Thyroid gland (tissue), 4 donors: ENCODE results near the gene MTFMT. TPM values are rescaled to one million over a fixed set of nuclear protein-coding genes. Genes with fewer than 3 reads are reported as not detected.
"Not testable (repeated sequence)": the region's sequence is repeated elsewhere in the genome, so short reads cannot be mapped to it uniquely, and the experiment has no call there.

Experiments used
- DNase-seq, 2 donors: peaks; one replicate each; pipeline ENCODE4 v3.0.0-alpha.2; 2019
- H3K27ac ChIP-seq, 3 donors: fragments of 200-600 bp; sonication (generic); 1 replicate in 2 of 3; 2 replicates in 1 of 3; pipeline ENCODE4 v1.5.1; 2016 to 2019; ENCODE audit warnings: mild to moderate bottlenecking in 1 of 3, moderate library complexity in 1 of 3
- H3K27me3 ChIP-seq: fragments of 200-600 bp; sonication (generic); one replicate; pipeline ENCODE4 v1.5.1; 2019
- H3K36me3 ChIP-seq, 2 donors: fragments of 200-600 bp; sonication (generic); one replicate each; pipeline ENCODE4 v1.5.1; 2016 to 2019
- H3K4me1 ChIP-seq, 2 donors: fragments of 200-600 bp; sonication (generic); one replicate each; pipeline ENCODE4 v1.5.1; 2017 to 2019
- H3K4me3 ChIP-seq, 3 donors: fragments of 200-600 bp; sonication (generic); replicated peaks in 1 of 3; 1 replicate in 2 of 3; 2 replicates in 1 of 3; pipeline ENCODE4 v1.5.1; 2016; ENCODE audit warnings: mild to moderate bottlenecking in 1 of 3
- H3K9me3 ChIP-seq: fragments of 200-600 bp; sonication (generic); one replicate; pipeline ENCODE4 v1.5.1; 2017
- POLR2A ChIP-seq, 2 donors: fragments of 450-650 bp; IDR thresholded peaks; one replicate each; pipeline ENCODE4 v1.6.1; 2017; ENCODE audit warnings: antibody characterized with exemption in 2 of 2, mild to moderate bottlenecking in 2 of 2, moderate library complexity in 1 of 2
- WGBS, 2 donors: methylation state at CpG; one replicate each; pipeline ENCODE4 v1.1.5; 2017; 5-methylcytosine and 5-hydroxymethylcytosine counted together
- intact Hi-C: fragments of 100-400 bp; cut with DNase I; formaldehyde crosslinking; loops from one replicate; pipeline ENCODE4 v1.15.1; 2023
- total RNA-seq, 4 donors: library from RNA; depleted of rRNA; stranded (reverse); fragments of >200 nt; gene quantifications; one replicate each; pipeline ENCODE4 v1.2.3, GENCODE V29; 2016
- TF ChIP-seq, protein P1 (sequence below), 6 experiments: fragments of 200-600 bp in 3 of 6; fragments of 450-650 bp in 3 of 6; sonication (generic) in 3 of 6; IDR thresholded peaks; one replicate each; pipeline ENCODE4 v1.5.1; 2016 to 2019; ENCODE audit warnings: antibody characterized with exemption in 6 of 6, mild to moderate bottlenecking in 2 of 6, inconsistent platforms in 1 of 6, moderate library complexity in 1 of 6

MTFMT gene
- total RNA-seq, 4 donors from 2014 or later, result 20.7 to 31.6 (median 27.1) TPM

DNA sequence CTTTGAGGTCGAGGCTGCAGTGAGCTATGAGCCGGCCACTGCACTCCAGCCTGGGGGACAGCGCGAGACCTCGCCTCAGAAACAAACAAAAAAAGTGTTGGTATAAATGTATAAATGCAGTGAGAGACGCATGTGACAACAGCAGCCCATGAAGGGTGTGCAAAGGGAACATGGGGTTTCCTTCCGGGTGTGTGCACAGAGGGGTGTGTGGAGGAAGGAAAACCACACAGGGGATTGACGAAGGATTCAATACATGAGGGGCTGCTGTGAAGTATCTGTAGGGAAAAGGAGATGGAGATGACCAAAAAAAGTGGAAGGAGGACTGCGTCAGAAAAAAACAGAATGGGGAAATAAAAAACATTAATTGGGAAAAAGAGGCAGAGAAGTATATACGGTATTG is 1.1 kb downstream of the MTFMT start:
- no peak for DNase-seq
- Histone ChIP-seq H3K4me1 (peaks cover 10 to 13% of the 10 kb centered on the region in 2 donors), H3K36me3 (peaks cover 7 to 9% of the 10 kb centered on the region in 2 donors), H3K27ac (no peak overlapping the region), H3K4me3 (peak overlapping the region in 1 of 3 donors; percentile 94), H3K27me3 (no peaks in the 10 kb centered on the region), H3K9me3 (no peaks in the 10 kb centered on the region)
- WGBS, 2 donors, result 62 to 68% methylated on average over 10 of the region's 10 CpGs
- intact Hi-C loops, result no loop called here
- TF ChIP-seq, protein P1, sequence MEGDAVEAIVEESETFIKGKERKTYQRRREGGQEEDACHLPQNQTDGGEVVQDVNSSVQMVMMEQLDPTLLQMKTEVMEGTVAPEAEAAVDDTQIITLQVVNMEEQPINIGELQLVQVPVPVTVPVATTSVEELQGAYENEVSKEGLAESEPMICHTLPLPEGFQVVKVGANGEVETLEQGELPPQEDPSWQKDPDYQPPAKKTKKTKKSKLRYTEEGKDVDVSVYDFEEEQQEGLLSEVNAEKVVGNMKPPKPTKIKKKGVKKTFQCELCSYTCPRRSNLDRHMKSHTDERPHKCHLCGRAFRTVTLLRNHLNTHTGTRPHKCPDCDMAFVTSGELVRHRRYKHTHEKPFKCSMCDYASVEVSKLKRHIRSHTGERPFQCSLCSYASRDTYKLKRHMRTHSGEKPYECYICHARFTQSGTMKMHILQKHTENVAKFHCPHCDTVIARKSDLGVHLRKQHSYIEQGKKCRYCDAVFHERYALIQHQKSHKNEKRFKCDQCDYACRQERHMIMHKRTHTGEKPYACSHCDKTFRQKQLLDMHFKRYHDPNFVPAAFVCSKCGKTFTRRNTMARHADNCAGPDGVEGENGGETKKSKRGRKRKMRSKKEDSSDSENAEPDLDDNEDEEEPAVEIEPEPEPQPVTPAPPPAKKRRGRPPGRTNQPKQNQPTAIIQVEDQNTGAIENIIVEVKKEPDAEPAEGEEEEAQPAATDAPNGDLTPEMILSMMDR (IDR thresholded peaks at IDR 0.05), result no peak
- TF ChIP-seq POLR2A (IDR thresholded peaks at IDR 0.05), result no peak

DNA sequence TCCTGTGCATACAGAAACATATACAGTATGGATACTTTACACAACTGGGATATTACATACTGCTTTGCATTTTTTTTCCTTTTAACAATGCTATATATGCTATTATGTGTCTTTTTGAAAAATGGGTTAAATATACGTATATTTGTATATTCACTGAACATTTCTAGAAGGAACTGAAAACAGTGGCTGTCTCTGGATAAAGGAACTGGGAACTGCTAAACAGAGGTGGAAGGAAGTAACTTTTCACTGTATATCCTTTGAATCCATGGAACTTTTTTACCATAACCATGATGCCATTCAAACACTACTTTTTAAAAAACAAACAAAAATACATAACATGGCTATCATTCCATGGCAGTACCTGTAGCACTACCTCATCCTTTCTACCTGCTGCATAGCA is 1.8 kb downstream of the MTFMT start:
- H3K36me3 ChIP-seq, result peaks cover 7 to 9% of the 10 kb centered on the region in 2 donors
- intact Hi-C loops, result no loop called here
- DNase-seq, result no peak
- H3K4me3 ChIP-seq, result no peak overlapping the region
- no peaks in the 10 kb centered on the region for H3K9me3 ChIP-seq
- H3K27ac ChIP-seq, result no peak overlapping the region
- no peaks in the 10 kb centered on the region for H3K27me3 ChIP-seq
- TF ChIP-seq, protein P1 (IDR thresholded peaks at IDR 0.05), result no peak
- TF ChIP-seq POLR2A (IDR thresholded peaks at IDR 0.05), result no peak
- peaks cover 10 to 13% of the 10 kb centered on the region in 2 donors for H3K4me1 ChIP-seq
- WGBS, 2 donors, result 80 to 86% methylated on average over 1 of the region's 1 CpG

DNA sequence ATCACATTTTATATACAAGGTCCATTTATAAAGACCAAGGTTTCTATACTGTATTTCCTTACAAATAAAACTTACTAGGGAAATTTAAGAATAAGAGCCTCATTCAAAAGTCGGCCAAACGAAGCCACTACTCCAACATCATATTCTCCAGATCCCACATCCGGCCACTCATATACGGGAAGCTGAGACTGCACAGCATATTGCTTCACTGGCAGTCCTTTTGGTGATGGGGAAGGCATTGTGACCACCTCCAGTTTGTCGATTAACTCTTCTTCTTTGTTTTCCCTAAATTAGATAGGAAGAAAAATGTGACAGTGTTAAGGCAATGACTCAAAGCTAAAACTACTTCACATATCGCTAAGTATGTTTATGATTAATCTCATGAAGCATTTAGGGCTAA is 2.7 kb downstream of the MTFMT start:
- 91 to 92% methylated on average over 6 of the region's 6 CpGs for WGBS, 2 donors

DNA sequence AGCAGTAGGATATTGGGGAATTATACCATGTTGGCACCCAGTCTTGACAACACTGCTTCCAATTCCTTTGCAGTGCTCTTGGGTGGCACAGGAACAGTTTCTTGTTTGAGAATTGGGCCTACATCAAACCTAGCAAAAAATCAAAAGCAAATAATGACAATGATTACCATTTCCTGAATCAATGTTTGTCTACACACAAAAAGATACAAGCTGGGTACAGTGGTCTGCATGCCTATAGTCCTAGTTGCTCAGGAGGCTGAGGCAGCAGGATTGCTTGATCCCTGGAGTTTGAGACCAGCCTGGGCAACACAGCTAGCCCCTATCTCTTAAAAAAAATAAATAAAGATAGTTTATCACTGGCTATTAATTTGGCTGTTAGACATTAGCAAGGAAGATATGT is 8.0 kb downstream of the MTFMT start:
- peaks cover 11 to 15% of the 10 kb centered on the region in 2 donors for H3K36me3 ChIP-seq
- DNase-seq, result no peak
- H3K27ac ChIP-seq, result no peak overlapping the region
- H3K4me1 ChIP-seq, result no peaks in the 10 kb centered on the region
- intact Hi-C loops, result no loop called here
- no peaks in the 10 kb centered on the region for H3K27me3 ChIP-seq
- no peak overlapping the region for H3K4me3 ChIP-seq
- TF ChIP-seq, protein P1 (IDR thresholded peaks at IDR 0.05), result no peak
- TF ChIP-seq POLR2A (IDR thresholded peaks at IDR 0.05), result no peak
- no peaks in the 10 kb centered on the region for H3K9me3 ChIP-seq

More for the DNA sequence above, 2.7 kb downstream of the MTFMT start:
- H3K36me3 ChIP-seq, result peaks cover 7 to 9% of the 10 kb centered on the region in 2 donors
- H3K9me3 ChIP-seq, result no peaks in the 10 kb centered on the region
- H3K4me1 ChIP-seq, result peaks cover 10 to 13% of the 10 kb centered on the region in 2 donors
- H3K27ac ChIP-seq, result no peak overlapping the region
- H3K27me3 ChIP-seq, result no peaks in the 10 kb centered on the region
- H3K4me3 ChIP-seq, result no peak overlapping the region
- no peak for TF ChIP-seq POLR2A (IDR thresholded peaks at IDR 0.05)
- TF ChIP-seq, protein P1 (IDR thresholded peaks at IDR 0.05), result no peak
- intact Hi-C loops, result no loop called here
- no peak for DNase-seq

DNA sequence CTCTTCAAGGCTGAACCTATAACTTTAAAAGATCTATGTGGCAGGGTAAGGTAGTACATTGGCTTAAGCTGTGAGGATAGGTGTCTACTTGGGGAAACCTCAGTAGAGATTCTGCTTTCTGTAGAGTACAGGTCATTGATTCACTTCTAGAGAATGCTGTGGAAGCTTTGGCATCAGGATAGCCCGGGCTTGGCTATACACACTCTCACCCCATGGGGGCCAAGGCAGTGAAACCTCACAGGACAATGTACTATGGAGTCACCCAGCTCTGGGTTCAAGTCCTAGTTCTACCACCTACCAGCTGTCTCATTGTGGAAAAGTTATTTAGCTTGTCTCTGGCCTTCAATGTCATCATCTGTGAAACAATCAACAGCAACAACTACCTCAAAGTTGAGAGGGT is 9.0 kb downstream of the MTFMT start:
- WGBS, 2 donors, result 78 to 93% methylated on average over 1 of the region's 1 CpG
- Histone ChIP-seq H3K36me3 (peaks cover 4 to 25% of the 10 kb centered on the region in 2 donors), H3K4me3 (no peak overlapping the region), H3K4me1 (no peaks in the 10 kb centered on the region), H3K27me3 (no peaks in the 10 kb centered on the region), H3K27ac (no peak overlapping the region), H3K9me3 (no peaks in the 10 kb centered on the region)
- TF ChIP-seq POLR2A (IDR thresholded peaks at IDR 0.05), result no peak
- TF ChIP-seq, protein P1 (IDR thresholded peaks at IDR 0.05), result no peak
- no peak for DNase-seq
- intact Hi-C loops, result no loop called here

DNA sequence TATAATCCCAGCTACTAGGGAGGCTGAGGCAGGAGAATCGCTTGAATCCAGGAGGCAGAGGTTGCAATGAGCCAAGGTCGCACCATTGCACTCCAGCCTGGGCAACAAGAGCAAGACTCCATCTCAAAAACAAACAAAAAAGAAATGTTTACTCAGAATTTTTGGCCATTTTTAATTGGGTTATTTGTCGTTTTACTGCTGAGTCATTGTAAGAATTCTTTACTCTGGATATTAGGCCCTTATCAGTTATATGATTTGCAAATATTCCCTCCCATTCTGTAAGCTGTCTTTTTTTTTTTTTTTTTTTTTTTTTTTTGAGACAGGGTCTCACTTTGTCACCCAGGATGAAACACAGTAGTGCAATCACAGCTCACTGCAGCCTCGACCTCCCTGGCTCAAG is 18.2 kb downstream of the MTFMT start:
- H3K4me3 ChIP-seq, intact Hi-C loops, H3K27ac ChIP-seq, H3K4me1 ChIP-seq, DNase-seq, H3K9me3 ChIP-seq, H3K27me3 ChIP-seq: not testable (repeated sequence)
- 95 to 97% methylated on average over 4 of the region's 4 CpGs for WGBS, 2 donors
- H3K36me3 ChIP-seq, result peaks cover 15 to 23% of the 10 kb centered on the region in 2 donors
